ENCODE measurements around the gene CACNA2D4. TPM values are rescaled to one million over a fixed set of nuclear protein-coding genes. Genes with fewer than 3 reads are reported as not detected.
A peak's percentile ranks its signal among the peaks of the same experiment; 100 is the strongest.

Gene CACNA2D4
- total and polyA plus RNA-seq, 2 donors (not counting 3 experiments of a cell fraction or from before 2014, with no cell fraction given) = 0.58 to 0.73 TPM

DNA sequence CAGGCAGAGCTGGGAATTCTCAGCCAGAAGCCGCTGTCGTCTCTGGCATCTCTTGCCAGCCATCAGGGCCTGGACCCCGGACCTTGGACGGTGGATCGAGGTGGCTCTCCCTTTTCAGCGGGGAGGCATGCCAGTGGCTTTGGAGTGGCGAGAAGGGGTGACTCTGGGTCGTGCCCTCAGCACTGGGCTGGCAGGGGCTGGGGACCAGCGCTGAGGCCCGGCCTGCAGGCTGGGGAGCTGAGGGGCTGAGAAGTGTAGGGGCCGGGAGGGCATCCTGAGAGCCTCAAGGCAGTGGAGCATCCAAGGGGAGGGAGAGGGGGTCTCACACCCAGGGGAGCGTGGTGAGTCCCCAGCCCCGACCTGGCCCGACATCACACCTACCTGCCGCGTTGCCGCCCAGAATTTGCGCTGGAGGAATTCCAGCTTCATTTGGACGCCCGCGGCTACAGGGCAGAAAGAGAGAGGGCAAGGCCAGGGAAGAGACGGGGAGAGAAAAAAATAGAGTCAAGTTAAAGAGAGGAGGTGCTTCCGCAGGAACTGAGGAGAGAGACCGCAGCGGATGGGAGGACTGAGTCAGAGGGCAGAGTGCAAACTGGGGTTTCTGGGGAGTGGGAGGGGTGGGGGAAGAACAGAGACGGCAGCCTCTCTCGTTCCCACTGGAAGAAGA, 107.0 kb downstream of the CACNA2D4 start:
- H3K27me3 ChIP-seq (ENCODE audit: control insufficient read depth in 2 of 2, insufficient read depth in 2 of 2, low read length in 2 of 2) = peaks cover 0 to 2% of the 10 kb centered on the region in 2 experiments
- no peaks in the 10 kb centered on the region for H4K20me1 ChIP-seq (replicated peaks; ENCODE audit: control insufficient read depth, extremely low read depth, insufficient read depth, low read length)
- H3K4me1 ChIP-seq (ENCODE audit: control insufficient read depth, extremely low read depth, insufficient read depth, low read length) = peaks cover 34% of the 10 kb centered on the region
- dilution Hi-C loops (cut with MboI; ENCODE audit: extremely low pct_ligation_motif_present, low sequenced_read_pairs) = no loop called here
- POLR2A ChIA-PET = no interaction called here
- peak overlapping the region; percentile 37 for H2AFZ ChIP-seq (ENCODE audit: low read depth, low read length)
- no peaks in the 10 kb centered on the region for H3K9me3 ChIP-seq (replicated peaks; ENCODE audit: control insufficient read depth, insufficient read depth, low read length)
- no peak overlapping the region for H3K9ac ChIP-seq (replicated peaks; ENCODE audit: extremely low read depth, insufficient read depth, low read length)
- no peak overlapping the region for H3K4me3 ChIP-seq (replicated peaks in 1 of 3; ENCODE audit: insufficient read depth in 1 of 3, low read depth in 1 of 3, low read length in 3 of 3)
- CTCF ChIA-PET = interaction anchor here (1.3 to 3.3 kb wide), 4 partner anchors 13 to 129 kb away, joined by 3 to 30 read pairs (median 4); no protein-coding TSS in a partner anchor
- TF ChIP-seq FOS (IDR thresholded peaks at IDR 0.05; ENCODE audit: borderline replicate concordance, insufficient read depth, low read length) (peak; percentile 53), POLR2AphosphoS5 (IDR thresholded peaks at IDR 0.05; ENCODE audit: insufficient read depth, low read depth, low read length) (peak; percentile 77), EZH2 (IDR thresholded peaks at IDR 0.05; ENCODE audit: borderline replicate concordance, low read depth, low read length, severe bottlenecking) (no peak), JUN (IDR thresholded peaks at IDR 0.05; ENCODE audit: borderline replicate concordance, insufficient read depth, insufficient read length, low read depth) (no peak), POLR2A (IDR thresholded peaks at IDR 0.05; ENCODE audit: low read depth, low read length) (no peak)
- TF ChIP-seq, protein P1, sequence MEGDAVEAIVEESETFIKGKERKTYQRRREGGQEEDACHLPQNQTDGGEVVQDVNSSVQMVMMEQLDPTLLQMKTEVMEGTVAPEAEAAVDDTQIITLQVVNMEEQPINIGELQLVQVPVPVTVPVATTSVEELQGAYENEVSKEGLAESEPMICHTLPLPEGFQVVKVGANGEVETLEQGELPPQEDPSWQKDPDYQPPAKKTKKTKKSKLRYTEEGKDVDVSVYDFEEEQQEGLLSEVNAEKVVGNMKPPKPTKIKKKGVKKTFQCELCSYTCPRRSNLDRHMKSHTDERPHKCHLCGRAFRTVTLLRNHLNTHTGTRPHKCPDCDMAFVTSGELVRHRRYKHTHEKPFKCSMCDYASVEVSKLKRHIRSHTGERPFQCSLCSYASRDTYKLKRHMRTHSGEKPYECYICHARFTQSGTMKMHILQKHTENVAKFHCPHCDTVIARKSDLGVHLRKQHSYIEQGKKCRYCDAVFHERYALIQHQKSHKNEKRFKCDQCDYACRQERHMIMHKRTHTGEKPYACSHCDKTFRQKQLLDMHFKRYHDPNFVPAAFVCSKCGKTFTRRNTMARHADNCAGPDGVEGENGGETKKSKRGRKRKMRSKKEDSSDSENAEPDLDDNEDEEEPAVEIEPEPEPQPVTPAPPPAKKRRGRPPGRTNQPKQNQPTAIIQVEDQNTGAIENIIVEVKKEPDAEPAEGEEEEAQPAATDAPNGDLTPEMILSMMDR (IDR thresholded peaks at IDR 0.05; ENCODE audit: extremely low read depth in 1 of 2, insufficient read depth in 1 of 2, low read depth in 1 of 2, low read length in 2 of 2) = no peak
- TF ChIP-seq, protein P2, sequence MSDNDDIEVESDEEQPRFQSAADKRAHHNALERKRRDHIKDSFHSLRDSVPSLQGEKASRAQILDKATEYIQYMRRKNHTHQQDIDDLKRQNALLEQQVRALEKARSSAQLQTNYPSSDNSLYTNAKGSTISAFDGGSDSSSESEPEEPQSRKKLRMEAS (IDR thresholded peaks at IDR 0.05; ENCODE audit: insufficient read depth, insufficient read length) = no peak
- intact Hi-C loops (cut with micrococcal nuclease) = no loop called here
- BruUV-seq (replicated peaks) = no TSS peak
- peak; percentile 57 for DNase-seq (ENCODE audit: low read depth, low spot score)
- H3K36me3 ChIP-seq (ENCODE audit: control insufficient read depth in 2 of 2, extremely low read depth in 1 of 2, insufficient read depth in 2 of 2, low read length in 2 of 2) = no peaks in the 10 kb centered on the region
- H3K79me2 ChIP-seq (ENCODE audit: control insufficient read depth, insufficient read depth, low read length) = no peaks in the 10 kb centered on the region
- peak overlapping the region; percentile 29 for H3K4me2 ChIP-seq (ENCODE audit: insufficient read depth, low read length)
- H3K9me1 ChIP-seq (replicated peaks; ENCODE audit: control insufficient read depth, extremely low read depth, insufficient read depth, low read length) = no peaks in the 10 kb centered on the region
- peak; percentile 50 for FAIRE-seq
- H3K27ac ChIP-seq (ENCODE audit: insufficient read depth, low read depth, low read length) = peak overlapping the region; percentile 36

Data from endothelial cell of umbilical vein (primary cell).